Measurements from ENCODE around the gene CEACAM20.
"Not testable (repeated sequence)": the region's sequence is repeated elsewhere in the genome, so short reads cannot be mapped to it uniquely, and the experiment has no call there.

- TF ChIP-seq, protein P1, sequence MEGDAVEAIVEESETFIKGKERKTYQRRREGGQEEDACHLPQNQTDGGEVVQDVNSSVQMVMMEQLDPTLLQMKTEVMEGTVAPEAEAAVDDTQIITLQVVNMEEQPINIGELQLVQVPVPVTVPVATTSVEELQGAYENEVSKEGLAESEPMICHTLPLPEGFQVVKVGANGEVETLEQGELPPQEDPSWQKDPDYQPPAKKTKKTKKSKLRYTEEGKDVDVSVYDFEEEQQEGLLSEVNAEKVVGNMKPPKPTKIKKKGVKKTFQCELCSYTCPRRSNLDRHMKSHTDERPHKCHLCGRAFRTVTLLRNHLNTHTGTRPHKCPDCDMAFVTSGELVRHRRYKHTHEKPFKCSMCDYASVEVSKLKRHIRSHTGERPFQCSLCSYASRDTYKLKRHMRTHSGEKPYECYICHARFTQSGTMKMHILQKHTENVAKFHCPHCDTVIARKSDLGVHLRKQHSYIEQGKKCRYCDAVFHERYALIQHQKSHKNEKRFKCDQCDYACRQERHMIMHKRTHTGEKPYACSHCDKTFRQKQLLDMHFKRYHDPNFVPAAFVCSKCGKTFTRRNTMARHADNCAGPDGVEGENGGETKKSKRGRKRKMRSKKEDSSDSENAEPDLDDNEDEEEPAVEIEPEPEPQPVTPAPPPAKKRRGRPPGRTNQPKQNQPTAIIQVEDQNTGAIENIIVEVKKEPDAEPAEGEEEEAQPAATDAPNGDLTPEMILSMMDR (IDR thresholded peaks at IDR 0.05; ENCODE audit: poor library complexity, severe bottlenecking), result not testable (repeated sequence)
- TF ChIP-seq POLR2AphosphoS5 (IDR thresholded peaks at IDR 0.05); EZH2 (IDR thresholded peaks at IDR 0.05; ENCODE audit: borderline replicate concordance, insufficient read depth, low read length, poor library complexity, severe bottlenecking); TAF1 (IDR thresholded peaks at IDR 0.05; ENCODE audit: low read depth); MXI1 (conservative IDR thresholded peaks at IDR 0.05; ENCODE audit: poor library complexity, severe bottlenecking); SMC3 (conservative IDR thresholded peaks at IDR 0.05; ENCODE audit: poor library complexity): not testable (repeated sequence)
Measured at GRCh38 chr19:44462600-44463286, 66.7 kb downstream of the CEACAM20 start.

Data from neural cell (in vitro differentiated cells).